ENCODE measurements around the gene IGFBP6.

DNA sequence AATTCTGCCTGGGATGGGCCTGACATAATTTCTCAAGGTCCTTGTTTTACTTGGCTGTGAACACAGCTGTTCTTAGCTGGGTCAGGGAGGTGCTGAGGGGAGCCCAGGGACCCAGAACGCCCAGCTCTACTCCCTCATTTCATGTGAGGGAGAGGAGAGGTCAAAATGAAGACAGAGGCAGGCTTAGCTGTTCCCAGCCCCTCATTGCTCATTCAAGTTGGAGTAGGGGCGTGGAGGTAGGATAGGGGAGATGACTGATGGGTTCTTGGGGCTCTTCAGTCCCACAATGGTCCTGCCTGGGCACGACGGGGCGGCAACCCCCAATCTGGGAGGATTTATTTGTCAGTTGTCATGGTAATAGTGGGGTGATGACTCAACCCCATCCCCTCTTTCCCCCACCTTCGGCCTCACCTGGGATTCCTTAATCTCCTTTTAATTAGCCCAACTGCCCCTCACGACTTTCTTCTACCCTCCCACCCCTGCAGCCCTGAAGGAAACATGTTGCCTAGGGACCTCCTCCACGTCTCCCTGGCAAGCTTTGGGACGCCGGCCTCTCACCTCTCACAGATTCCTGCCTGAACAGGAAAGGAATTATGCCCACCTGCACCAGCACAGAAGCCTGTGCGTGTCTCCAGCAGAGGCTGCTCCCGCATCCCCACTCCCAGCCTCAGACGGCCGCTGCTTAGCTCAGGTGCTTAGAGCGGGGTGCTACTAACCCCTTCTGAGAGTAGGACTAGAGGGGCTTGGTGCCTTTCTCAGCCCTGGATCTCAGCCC is 28.5 kb upstream of the IGFBP6 start:
- no peak for TF ChIP-seq EZH2 (IDR thresholded peaks at IDR 0.05)
- TF ChIP-seq POLR2AphosphoS5 (IDR thresholded peaks at IDR 0.05; ENCODE audit: borderline replicate concordance, low read depth, low read length) = no peak

All from SK-N-MC (cell line).